ENCODE data around the gene CALCB.
A peak's percentile ranks its signal among the peaks of the same experiment; 100 is the strongest.
"Not testable (repeated sequence)": the region's sequence is repeated elsewhere in the genome, so short reads cannot be mapped to it uniquely, and the experiment has no call there.

Gene CALCB, protein sequence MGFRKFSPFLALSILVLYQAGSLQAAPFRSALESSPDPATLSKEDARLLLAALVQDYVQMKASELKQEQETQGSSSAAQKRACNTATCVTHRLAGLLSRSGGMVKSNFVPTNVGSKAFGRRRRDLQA

DNA sequence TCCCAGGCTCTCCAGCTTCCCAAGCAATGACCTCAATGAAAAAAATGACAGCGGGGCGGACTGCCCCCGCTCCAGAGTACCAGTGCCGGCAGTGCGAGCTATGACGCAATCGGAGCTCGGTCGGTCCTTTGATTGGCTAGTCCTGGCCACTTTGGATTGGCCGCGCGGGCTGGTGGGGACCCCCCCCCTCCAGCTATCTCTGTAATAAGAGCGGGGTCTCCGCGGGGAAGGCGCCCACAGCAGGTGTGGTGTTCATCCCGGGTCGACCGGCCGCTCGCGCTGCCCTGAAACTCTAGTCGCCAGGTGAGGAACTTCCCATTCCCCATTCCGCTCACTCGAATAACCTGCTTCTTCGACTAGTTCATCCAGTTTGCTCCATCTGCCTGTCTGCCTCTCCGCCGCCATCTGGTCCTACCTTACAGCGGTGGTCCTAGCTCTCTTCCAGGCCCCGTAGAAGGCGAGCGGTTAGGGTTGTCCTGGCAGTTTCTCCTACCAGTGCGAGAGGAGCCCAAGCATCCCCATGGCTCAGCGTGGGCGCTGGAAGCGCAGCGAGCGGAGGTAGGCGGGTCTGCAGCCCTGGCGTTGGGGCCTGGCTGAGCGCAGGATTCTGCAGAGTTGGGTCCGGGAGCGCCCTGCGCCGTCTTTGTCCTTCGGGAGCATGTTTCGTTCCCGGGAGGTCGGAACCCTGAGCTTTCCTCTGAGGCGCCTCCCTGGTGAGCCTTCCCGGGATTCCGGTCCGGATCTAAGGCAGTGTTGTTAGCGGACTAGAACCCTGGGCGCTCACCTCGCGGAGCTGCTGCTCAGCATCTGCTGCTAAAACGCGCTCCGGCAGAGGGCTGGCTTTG lies at the start of gene CALCB:
TSS of gene CALCB (plus strand) at position 233 of the 845 bp plus-strand sequence. CDS start 1,126 bp downstream, outside the sequence.
- Histone ChIP-seq H3K9me3 (peaks cover 54% of the 10 kb centered on the region), H3K9ac (no peak within 1 kb of the TSS), H3K36me3 (no peaks in the 10 kb centered on the region), H3K4me3 (no peak within 1 kb of the TSS), H3K4me2 (peak within 1 kb of the TSS; percentile 50), H3K4me1 (peaks cover 12% of the 10 kb centered on the region), H4K20me1 (no peaks in the 10 kb centered on the region), H3K27me3 (no peaks in the 10 kb centered on the region), H3K27ac (no peak within 1 kb of the TSS)
- TF ChIP-seq Cebpa-rat (IDR thresholded peaks at IDR 0.05), result no peak

DNA sequence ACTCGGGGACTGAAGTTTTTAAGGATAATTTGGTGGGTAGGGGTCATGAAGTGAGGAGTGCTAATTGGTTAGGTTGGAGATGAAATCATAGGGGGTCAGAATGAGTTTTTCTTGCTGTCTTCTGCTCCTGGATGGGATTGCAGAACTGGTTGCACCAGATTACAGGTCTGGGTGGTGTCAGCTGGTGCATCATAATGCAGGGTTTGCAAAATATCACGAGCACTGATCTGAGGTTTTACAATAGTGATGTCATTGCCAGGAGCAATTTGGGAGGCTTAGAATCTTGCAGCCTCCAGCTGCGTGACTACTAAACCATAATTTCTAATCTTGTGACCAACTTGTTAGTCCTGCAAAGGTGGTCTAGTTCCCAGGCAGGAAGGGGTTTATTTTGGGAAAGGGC lies 46.4 kb upstream of the CALCB start:
- no peak overlapping the region for H3K27ac ChIP-seq
- H3K4me1 ChIP-seq, result no peaks in the 10 kb centered on the region
- H3K36me3 ChIP-seq, result no peaks in the 10 kb centered on the region
- H4K20me1 ChIP-seq, result no peaks in the 10 kb centered on the region
- H3K4me2 ChIP-seq, result no peak overlapping the region
- H3K9me3 ChIP-seq, result peaks cover 13% of the 10 kb centered on the region
- no peak for TF ChIP-seq Cebpa-rat (IDR thresholded peaks at IDR 0.05)
- no peak overlapping the region for H3K4me3 ChIP-seq
- H3K9ac ChIP-seq, result no peak overlapping the region
- H3K27me3 ChIP-seq, result no peaks in the 10 kb centered on the region

DNA sequence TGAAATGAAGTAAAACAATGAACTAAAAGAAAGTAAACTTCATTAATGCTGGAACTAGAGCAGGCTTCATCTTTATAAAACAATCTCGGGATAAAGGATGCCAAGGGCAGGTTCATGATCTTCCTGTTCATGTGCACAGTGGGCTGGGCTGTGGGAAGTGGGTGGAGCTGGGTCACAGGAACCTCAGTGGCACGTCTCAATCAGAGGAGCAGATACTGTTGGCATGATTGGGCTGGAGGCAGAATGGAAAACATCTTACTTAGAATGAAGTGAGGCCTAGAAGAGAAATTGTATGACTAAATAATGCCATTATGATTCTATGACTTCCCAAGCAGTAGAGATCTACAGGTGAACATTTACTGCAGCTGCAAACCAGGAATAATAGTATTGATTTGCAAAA lies 45.4 kb upstream of the CALCB start:
- H3K9me3 ChIP-seq, result peaks cover 10% of the 10 kb centered on the region; the same call in 1 of the 2 replicates
- no peak overlapping the region for H3K4me2 ChIP-seq
- H3K27ac ChIP-seq, result no peak overlapping the region
- H4K20me1 ChIP-seq, result no peaks in the 10 kb centered on the region
- no peaks in the 10 kb centered on the region for H3K27me3 ChIP-seq
- no peak overlapping the region for H3K4me3 ChIP-seq
- no peaks in the 10 kb centered on the region for H3K36me3 ChIP-seq
- no peak for TF ChIP-seq Cebpa-rat (IDR thresholded peaks at IDR 0.05)
- H3K4me1 ChIP-seq, result no peaks in the 10 kb centered on the region
- no peak overlapping the region for H3K9ac ChIP-seq

DNA sequence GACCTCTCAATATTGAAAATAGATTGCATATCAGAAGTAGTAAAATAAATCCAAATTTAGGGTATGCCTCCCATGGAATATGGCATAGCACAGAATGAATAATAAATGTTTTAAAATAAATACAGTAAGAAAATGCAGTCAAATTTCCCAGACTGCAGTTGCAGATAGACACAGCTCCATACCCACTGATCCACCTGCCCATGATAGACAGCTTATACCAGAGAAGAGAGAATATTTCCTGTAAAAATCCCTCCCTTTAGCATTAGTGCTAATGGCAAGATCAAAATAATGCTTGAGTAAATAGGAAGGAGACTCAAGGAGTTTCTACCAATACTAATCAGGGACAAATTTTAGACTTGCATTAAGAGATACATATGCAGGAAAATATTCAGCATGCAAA lies 45.0 kb upstream of the CALCB start:
- H3K4me1 ChIP-seq, result no peaks in the 10 kb centered on the region
- no peaks in the 10 kb centered on the region for H4K20me1 ChIP-seq
- no peaks in the 10 kb centered on the region for H3K36me3 ChIP-seq
- H3K9me3 ChIP-seq, result peaks cover 8% of the 10 kb centered on the region; the same call in 1 of the 2 replicates
- H3K4me3 ChIP-seq, result no peak overlapping the region
- H3K27me3 ChIP-seq, result no peaks in the 10 kb centered on the region
- H3K4me2 ChIP-seq, result no peak overlapping the region
- no peak overlapping the region for H3K27ac ChIP-seq
- no peak for TF ChIP-seq Cebpa-rat (IDR thresholded peaks at IDR 0.05)
- H3K9ac ChIP-seq, result no peak overlapping the region

DNA sequence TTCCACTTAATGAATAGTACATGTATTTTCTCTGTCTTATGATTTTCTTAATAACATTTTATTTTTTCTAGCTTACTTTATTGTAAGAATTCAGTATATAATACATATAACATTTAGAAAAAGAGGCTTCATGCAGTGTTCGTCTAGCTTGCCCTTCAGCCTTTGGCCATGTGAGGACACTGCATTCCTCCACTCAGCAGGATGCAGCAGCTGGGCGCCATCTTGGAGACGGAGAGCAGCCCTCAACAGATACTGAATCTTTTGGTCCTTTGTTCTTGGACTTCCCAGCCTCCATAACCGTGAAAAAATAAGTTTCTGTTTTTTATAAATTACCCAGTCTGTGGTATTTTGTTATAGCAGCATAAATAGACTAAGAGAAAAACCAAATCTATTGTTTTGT lies 41.4 kb upstream of the CALCB start:
- H3K9ac ChIP-seq, H3K4me3 ChIP-seq, H3K27me3 ChIP-seq, H3K4me1 ChIP-seq, H3K27ac ChIP-seq, H3K9me3 ChIP-seq, H4K20me1 ChIP-seq, H3K36me3 ChIP-seq, H3K4me2 ChIP-seq: not testable (repeated sequence)

DNA sequence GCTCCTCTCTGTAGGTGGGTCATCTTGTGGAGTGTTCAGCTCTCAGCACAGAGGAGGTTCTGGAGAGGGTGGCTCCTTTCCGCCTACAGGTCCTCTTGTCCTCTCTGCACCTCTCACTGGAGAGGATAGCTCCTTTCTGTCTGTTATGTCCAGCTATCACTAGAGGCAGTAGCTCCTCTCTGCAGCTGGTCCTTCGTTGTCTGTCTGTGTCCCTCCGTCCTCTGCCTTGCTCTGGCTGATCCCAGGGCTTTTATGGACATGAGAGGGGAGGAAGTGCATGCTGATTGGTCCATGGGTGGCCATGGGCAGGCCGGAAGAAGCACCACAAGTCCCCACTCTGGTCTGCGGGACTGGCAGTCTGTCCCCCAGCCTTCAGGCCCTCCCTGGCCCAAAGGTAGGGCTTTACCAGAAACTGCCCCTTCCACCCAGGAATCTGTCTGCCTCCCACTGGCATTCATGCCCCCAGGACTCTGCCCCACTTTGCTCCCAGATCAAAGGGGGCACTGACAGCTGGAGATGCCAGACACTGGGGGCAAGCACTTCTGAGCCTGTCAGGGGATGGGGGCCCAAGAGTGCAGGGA lies 38.6 kb upstream of the CALCB start:
- no peak overlapping the region for H3K4me2 ChIP-seq
- no peak overlapping the region for H3K4me3 ChIP-seq

DNA sequence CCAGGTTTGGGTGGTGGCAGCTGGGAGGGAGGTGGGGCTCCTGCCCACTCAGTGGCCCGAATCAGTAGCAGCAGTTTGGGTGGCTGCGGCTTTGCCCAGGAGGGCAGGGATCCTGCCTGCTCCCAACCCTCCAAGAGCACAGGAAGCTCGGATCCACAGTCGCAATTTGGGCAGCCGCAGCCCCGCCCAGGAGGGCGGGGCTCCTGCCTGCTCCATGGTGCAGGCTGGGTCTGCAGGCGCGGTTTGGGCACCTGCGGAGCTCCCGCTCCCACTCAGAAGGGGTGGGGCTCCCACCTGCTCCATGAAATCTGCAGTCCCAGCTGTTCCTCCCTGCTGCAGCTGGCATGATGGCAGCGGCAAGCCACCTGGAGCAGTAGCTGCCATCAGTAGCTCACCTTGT lies 38.1 kb upstream of the CALCB start:
- Histone ChIP-seq H3K27me3 (no peaks in the 10 kb centered on the region), H3K4me2 (no peak overlapping the region), H3K36me3 (no peaks in the 10 kb centered on the region), H4K20me1 (no peaks in the 10 kb centered on the region), H3K4me3 (no peak overlapping the region), H3K9ac (no peak overlapping the region), H3K4me1 (no peaks in the 10 kb centered on the region), H3K27ac (no peak overlapping the region), H3K9me3 (no peaks in the 10 kb centered on the region)
- no peak for TF ChIP-seq Cebpa-rat (IDR thresholded peaks at IDR 0.05)

More for the DNA sequence above, 38.6 kb upstream of the CALCB start:
- Histone ChIP-seq H3K27ac (no peak overlapping the region), H3K36me3 (no peaks in the 10 kb centered on the region), H3K27me3 (no peaks in the 10 kb centered on the region), H3K4me1 (no peaks in the 10 kb centered on the region), H3K9me3 (no peaks in the 10 kb centered on the region), H3K9ac (no peak overlapping the region), H4K20me1 (no peaks in the 10 kb centered on the region)
- no peak for TF ChIP-seq Cebpa-rat (IDR thresholded peaks at IDR 0.05)

DNA sequence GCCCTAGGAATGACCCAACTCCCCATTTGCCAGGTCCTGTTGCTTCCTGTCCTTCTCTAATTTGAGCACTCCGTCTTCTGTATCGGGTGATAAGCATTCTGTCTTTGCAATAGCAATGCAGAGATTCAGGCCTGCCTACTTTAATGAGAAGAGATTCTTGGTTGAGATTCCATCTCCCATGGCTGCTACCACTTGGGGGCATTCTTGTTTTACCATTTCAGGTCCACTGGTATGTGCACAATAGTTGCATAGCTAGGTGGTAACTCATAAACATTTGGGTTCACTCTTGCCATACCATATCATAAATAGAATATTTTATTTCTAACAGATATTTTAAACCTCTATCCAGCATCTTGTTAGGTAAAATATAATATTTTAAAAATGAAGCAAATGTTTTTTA lies 34.4 kb upstream of the CALCB start:
- H3K27ac ChIP-seq, result no peak overlapping the region
- H3K4me3 ChIP-seq, result no peak overlapping the region
- H4K20me1 ChIP-seq, result no peaks in the 10 kb centered on the region
- no peaks in the 10 kb centered on the region for H3K4me1 ChIP-seq
- no peaks in the 10 kb centered on the region for H3K36me3 ChIP-seq
- H3K9me3 ChIP-seq, result no peaks in the 10 kb centered on the region
- H3K4me2 ChIP-seq, result no peak overlapping the region
- TF ChIP-seq Cebpa-rat (IDR thresholded peaks at IDR 0.05), result no peak
- H3K27me3 ChIP-seq, result no peaks in the 10 kb centered on the region
- H3K9ac ChIP-seq, result no peak overlapping the region

DNA sequence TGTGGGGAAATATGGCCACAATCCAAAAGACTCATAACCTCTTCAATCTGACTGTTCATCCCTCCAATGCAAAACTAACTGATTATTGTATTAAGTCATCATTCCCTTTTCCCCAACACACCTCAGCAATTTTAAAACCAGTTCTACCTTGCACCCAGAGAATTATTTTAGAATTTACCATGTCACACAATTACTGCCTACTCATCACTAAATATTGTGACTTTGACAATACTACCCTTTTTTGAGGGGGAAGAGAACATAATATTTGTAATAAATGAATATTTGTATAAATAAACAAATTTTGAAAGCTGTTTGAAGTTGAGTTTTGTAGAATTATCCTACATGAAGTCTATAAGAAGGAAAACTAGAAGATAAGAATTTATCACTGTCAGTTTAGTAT lies 28.2 kb upstream of the CALCB start:
- H3K27me3 ChIP-seq, result no peaks in the 10 kb centered on the region
- TF ChIP-seq Cebpa-rat (IDR thresholded peaks at IDR 0.05), result no peak

DNA sequence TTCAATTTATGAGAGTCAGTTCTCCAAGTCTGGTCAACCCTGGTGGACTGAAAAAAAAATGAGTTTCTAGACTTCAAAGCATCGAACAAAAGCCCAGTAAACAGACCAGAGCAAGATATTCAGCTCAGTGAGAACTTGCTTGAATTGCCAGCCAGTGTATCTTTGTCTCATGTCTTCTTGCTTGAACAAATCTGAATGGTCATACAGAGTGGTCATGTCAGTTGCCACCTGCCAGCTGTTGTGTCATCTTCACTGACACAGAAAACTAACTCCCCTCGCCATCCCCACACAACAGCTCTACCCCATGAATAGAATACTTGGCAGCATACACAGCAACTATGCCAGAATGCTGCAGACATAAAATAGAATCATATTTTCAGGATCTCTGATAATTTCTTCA lies 27.5 kb upstream of the CALCB start:
- no peak overlapping the region for H3K4me3 ChIP-seq
- H3K4me1 ChIP-seq, result no peaks in the 10 kb centered on the region
- no peaks in the 10 kb centered on the region for H3K9me3 ChIP-seq
- H3K36me3 ChIP-seq, result no peaks in the 10 kb centered on the region
- no peaks in the 10 kb centered on the region for H4K20me1 ChIP-seq
- no peaks in the 10 kb centered on the region for H3K27me3 ChIP-seq
- no peak for TF ChIP-seq Cebpa-rat (IDR thresholded peaks at IDR 0.05)
- no peak overlapping the region for H3K9ac ChIP-seq
- H3K27ac ChIP-seq, result no peak overlapping the region
- H3K4me2 ChIP-seq, result no peak overlapping the region

More for the DNA sequence above, 28.2 kb upstream of the CALCB start:
- no peaks in the 10 kb centered on the region for H4K20me1 ChIP-seq
- H3K27ac ChIP-seq, result no peak overlapping the region
- H3K9ac ChIP-seq, result no peak overlapping the region
- no peak overlapping the region for H3K4me2 ChIP-seq
- no peak overlapping the region for H3K4me3 ChIP-seq
- no peaks in the 10 kb centered on the region for H3K36me3 ChIP-seq
- H3K4me1 ChIP-seq, result no peaks in the 10 kb centered on the region
- no peaks in the 10 kb centered on the region for H3K9me3 ChIP-seq

DNA sequence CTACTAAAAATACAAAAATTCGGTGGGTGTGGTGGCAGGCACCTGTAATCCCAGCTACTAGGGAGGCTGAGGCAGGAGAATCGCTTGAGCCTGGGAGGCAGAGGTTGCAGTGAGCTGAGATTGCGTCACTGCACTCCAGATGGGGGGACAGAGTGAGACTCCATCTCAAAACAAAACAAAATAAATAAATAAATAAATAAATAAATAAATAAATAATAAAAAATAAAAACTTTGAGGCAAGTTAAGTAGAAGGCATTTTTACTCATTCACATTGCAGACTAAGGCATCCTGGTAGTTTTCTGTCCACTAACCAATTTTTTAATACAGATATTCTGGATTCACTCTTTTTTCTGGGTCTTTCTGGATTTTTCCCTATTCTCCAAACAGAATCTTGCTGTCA lies 26.7 kb upstream of the CALCB start:
- H3K27ac ChIP-seq, H3K4me2 ChIP-seq, H3K4me1 ChIP-seq, H3K4me3 ChIP-seq, H3K27me3 ChIP-seq, H4K20me1 ChIP-seq, H3K9ac ChIP-seq, H3K9me3 ChIP-seq, H3K36me3 ChIP-seq: not testable (repeated sequence)
